T-helper 17 cell (primary cell): ENCODE data around the gene ZNF480. TPM values are rescaled to one million over a fixed set of nuclear protein-coding genes. Genes with fewer than 3 reads are reported as not detected.
"Not testable (repeated sequence)": the region's sequence is repeated elsewhere in the genome, so short reads cannot be mapped to it uniquely, and the experiment has no call there.

Experiments used
- ATAC-seq: fragments of 150-1000 bp; cut with Tn5 transposase; 2 replicates; pipeline ENCODE4 v1.10.0; 2021; ENCODE audit warnings: mild to moderate bottlenecking, moderate library complexity
- DNase-seq, 3 donors: peaks; one replicate each; pipeline versions ENCODE4 v3.0.0 to v3.0.0-alpha.2; 2020 to 2021
- H3K9me3 ChIP-seq: one replicate; pipeline ENCODE4 v1.7.0; 2013; ENCODE audit warnings: low read length, mild to moderate bottlenecking; ENCODE audit not compliant: control insufficient read depth, poor library complexity, severe bottlenecking
- H3K27ac Mint-ChIP-seq: one replicate; pipeline ENCODE4 v1.8.0; 2022; ENCODE audit warnings: mild to moderate bottlenecking, moderate library complexity, mixed read lengths
- H3K27me3 Mint-ChIP-seq: one replicate; pipeline ENCODE4 v1.8.0; 2022; ENCODE audit warnings: mixed read lengths
- H3K36me3 Mint-ChIP-seq: one replicate; pipeline ENCODE4 v1.8.0; 2022; ENCODE audit warnings: low read depth, mixed read lengths
- H3K4me1 Mint-ChIP-seq: one replicate; pipeline ENCODE4 v1.8.0; 2022; ENCODE audit warnings: mild to moderate bottlenecking, mixed read lengths
- H3K4me3 Mint-ChIP-seq: one replicate; pipeline ENCODE4 v1.8.0; 2022; ENCODE audit warnings: mild to moderate bottlenecking, moderate library complexity, mixed read lengths
- total RNA-seq, 4 donors: library from RNA in 2 of 4; stranded (reverse) in 2 of 4; gene quantifications; one replicate each; pipeline ENCODE4 v1.2.3 and lab custom pipeline; 2022 to 2026

The ZNF480 gene
- total RNA-seq (1 to 10 TPM; 6.3 to 8.3 TPM), total RNA-seq (lab: John Stamatoyannopoulos, UW) (24.2 to 49.9 reads per million in 2 donors)

- Mint-ChIP-seq H3K4me3 (peak within 1 kb of the TSS; percentile 94), H3K27ac (peak within 1 kb of the TSS; percentile 92), H3K36me3 (peaks cover 12% of the 10 kb centered on the region), H3K4me1 (peaks cover 7% of the 10 kb centered on the region), H3K27me3 (no peaks in the 10 kb centered on the region)
- peak; percentile 88 for ATAC-seq
- H3K9me3 ChIP-seq, result peaks cover 5% of the 10 kb centered on the region
- DNase-seq, result peak; percentile 78 to 87 (median 78)
These were observed at the start of gene ZNF480 for GRCh38 chr19:52296773-52297600. Gene ZNF480 (plus strand): TSS chr19:52297169. CDS start chr19:52300413, 3,244 bp downstream.

GRCh38 chr19:52248241-52248640 is 48.7 kb upstream of the ZNF480 start:
- ATAC-seq, result peak; percentile 69
- Mint-ChIP-seq H3K4me1 (peaks cover 3% of the 10 kb centered on the region), H3K4me3 (no peak overlapping the region), H3K36me3 (peaks cover 2% of the 10 kb centered on the region), H3K27me3 (peaks cover 7% of the 10 kb centered on the region), H3K27ac (peak overlapping the region; percentile 11)
- peak; percentile 13 to 35 (median 14) for DNase-seq
- no peaks in the 10 kb centered on the region for H3K9me3 ChIP-seq

DNA sequence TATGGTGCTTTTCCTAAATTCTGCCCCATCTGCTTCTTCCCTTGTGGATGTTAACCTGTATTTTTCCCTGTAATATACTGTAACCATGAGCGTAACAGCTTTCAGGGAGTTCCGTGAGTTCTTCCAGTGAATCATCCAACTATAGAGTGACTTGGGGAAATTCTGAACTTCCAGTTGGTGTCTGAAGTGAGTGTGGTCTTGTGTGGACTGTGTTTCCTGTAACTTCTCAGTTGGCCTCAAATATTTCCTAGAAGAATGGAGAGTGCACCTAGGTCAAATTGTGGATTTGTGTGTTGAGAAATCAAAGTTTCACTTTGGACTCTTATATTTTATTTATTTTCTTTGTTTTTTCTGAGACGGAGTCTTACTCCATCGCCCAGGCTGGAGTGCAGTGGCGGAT is 38.5 kb upstream of the ZNF480 start:
- no peaks in the 10 kb centered on the region for H3K4me1 Mint-ChIP-seq
- no peaks in the 10 kb centered on the region for H3K9me3 ChIP-seq
- peaks cover 6% of the 10 kb centered on the region for H3K27me3 Mint-ChIP-seq
- H3K4me3 Mint-ChIP-seq, result no peak overlapping the region
- no peak for DNase-seq
- no peak overlapping the region for H3K27ac Mint-ChIP-seq
- H3K36me3 Mint-ChIP-seq, result peaks cover 3% of the 10 kb centered on the region
- ATAC-seq, result no peak

DNA sequence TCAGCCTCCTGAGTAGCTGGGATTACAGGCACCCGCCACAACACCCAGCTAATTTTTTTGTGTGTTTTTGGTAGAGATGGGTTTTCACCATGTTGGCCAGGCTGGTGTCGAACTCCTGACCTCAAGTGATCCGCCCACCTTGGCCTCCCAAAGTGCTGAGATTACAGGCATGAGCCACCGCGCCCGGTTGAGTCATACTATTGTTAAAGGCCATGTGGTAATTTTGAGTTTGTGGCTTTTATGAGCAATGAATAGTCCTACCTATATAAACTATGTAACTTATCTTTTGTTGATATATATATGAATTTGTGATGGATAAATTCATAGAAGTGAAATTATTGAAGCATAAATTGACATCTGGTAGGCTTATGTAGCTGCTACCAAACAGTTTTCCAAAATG is 31.4 kb upstream of the ZNF480 start:
- H3K4me1 Mint-ChIP-seq, H3K4me3 Mint-ChIP-seq, H3K27ac Mint-ChIP-seq, ATAC-seq, H3K36me3 Mint-ChIP-seq, H3K27me3 Mint-ChIP-seq, H3K9me3 ChIP-seq, DNase-seq: not testable (repeated sequence)

DNA sequence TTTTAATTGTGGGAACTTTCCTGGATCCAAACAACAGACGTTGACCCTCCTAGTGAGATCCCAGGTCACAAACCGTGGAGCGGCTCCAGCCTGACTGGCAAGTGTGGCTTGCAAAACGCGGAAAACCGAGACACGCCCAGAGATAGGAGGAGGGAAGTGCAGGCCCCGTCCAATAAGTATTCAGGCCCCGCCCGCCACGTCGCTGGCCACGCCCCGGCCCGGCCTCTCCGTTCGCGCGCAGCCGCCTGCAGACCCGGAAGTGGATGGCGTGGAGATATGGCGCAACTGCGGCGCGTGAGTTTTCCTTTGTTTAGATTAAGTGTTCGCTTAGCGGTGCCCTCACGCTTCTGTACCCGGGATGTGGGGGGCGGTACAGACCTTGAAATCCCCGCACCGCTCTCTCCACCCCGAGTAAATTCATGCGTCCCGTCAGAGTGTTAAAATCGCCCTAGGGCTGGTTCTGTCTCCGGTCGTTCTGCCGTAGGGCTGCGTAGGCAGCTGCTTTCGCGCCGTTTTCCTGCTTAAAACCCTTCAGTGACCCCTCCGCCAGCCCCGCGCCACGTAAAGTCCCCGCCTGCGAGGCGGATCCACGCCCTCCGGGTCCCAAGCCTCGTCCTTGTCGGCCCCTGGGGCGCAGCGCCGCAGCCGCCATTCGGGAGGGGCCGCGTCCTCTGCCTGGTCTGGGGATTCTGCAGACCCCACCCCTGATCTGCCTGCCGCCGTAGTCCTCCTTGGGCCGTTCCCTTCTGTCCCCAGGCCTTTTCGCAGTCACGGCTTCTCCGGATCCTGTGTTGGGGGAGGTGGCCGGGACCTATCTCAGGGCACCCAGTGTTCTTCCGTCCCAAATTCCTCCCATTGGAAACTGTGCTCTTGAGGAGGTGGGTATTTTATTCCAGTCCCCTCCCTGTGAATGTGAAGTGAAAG is 27.4 kb upstream of the ZNF480 start, which contains the start of gene ZNF766:
ZNF766 (plus strand) TSS at position 250 of the 924 bp plus-strand sequence; CDS start at position 277, 27 bp downstream.
- no peaks in the 10 kb centered on the region for H3K27me3 Mint-ChIP-seq
- ATAC-seq (peak; percentile 99), DNase-seq (peak; percentile 94 to 98 (median 94))
- peaks cover 15% of the 10 kb centered on the region for H3K4me1 Mint-ChIP-seq
- peak within 1 kb of the TSS; percentile 97 for H3K27ac Mint-ChIP-seq
- H3K4me3 Mint-ChIP-seq, result peak within 1 kb of the TSS; percentile 99
- H3K36me3 Mint-ChIP-seq, result peaks cover 13% of the 10 kb centered on the region
- no peaks in the 10 kb centered on the region for H3K9me3 ChIP-seq

DNA sequence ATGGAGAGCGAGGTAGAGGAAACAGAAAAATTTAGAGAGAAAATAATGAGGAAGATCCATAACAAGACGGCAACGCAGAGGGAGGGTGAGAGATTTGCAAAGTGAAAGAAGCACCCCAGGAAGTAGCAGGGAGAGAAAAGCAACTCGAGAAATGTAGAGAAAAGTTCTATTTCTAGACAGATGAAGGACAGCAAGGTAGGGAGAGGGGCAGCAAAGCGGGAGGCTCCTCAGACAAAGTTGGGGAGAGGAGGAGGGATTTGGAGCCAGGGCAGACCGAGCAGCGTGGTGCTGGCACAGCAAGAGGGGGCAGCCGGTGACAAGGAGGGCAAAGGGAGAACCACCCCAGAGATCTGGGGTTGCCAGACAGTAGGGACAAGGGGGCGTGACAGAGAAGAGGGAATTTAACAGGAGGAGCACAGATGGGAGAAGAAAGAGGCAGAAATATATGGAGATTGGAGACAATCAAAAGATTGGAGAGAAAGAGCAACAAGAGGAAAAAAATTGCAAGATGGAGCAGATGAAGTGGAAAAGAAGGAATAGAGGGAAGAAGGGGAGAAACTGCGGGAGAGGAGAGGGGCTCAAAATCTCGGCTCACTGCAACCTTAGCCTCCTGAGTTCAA is 26.6 kb upstream of the ZNF480 start:
- peaks cover 15% of the 10 kb centered on the region for H3K4me1 Mint-ChIP-seq
- DNase-seq, result no peak
- ATAC-seq, result no peak
- peaks cover 13% of the 10 kb centered on the region for H3K36me3 Mint-ChIP-seq
- H3K27me3 Mint-ChIP-seq, result no peaks in the 10 kb centered on the region
- peak overlapping the region; percentile 99 for H3K4me3 Mint-ChIP-seq
- no peaks in the 10 kb centered on the region for H3K9me3 ChIP-seq
- H3K27ac Mint-ChIP-seq, result peak overlapping the region; percentile 97

DNA sequence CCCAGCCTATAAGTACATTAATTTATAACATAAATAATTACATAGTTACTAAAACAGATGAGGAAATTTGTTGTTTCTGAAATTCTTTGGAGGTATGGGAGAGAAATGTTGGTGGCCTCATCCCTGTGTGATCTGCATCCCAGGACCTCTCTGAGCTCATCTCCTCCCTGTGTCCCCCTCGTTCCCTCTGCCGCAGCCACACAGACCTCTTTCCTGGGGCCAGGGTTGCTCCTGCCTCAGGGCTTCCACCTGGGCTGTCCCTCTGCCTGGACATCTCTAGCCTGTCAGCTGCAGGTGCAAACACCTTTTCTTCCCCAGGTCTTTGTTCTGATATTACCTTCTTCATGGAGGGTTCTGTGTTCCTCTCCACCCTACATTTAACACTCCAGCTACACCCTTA is 23.7 kb upstream of the ZNF480 start:
- no peak overlapping the region for H3K4me3 Mint-ChIP-seq
- DNase-seq (no peak), ATAC-seq (no peak)
- peaks cover 3% of the 10 kb centered on the region for H3K9me3 ChIP-seq
- no peaks in the 10 kb centered on the region for H3K27me3 Mint-ChIP-seq
- peaks cover 13% of the 10 kb centered on the region for H3K36me3 Mint-ChIP-seq
- H3K4me1 Mint-ChIP-seq, result peaks cover 20% of the 10 kb centered on the region
- H3K27ac Mint-ChIP-seq, result no peak overlapping the region

- no peak for DNase-seq
- ATAC-seq, result no peak
- peaks cover 13% of the 10 kb centered on the region for H3K36me3 Mint-ChIP-seq
- H3K4me3 Mint-ChIP-seq, result no peak overlapping the region
- peaks cover 20% of the 10 kb centered on the region for H3K4me1 Mint-ChIP-seq
- H3K27ac Mint-ChIP-seq, result no peak overlapping the region
- H3K9me3 ChIP-seq, result peaks cover 3% of the 10 kb centered on the region
- no peaks in the 10 kb centered on the region for H3K27me3 Mint-ChIP-seq
These were observed 22.8 kb upstream of the ZNF480 start for GRCh38 chr19:52274191-52274590.

- no peaks in the 10 kb centered on the region for H3K27me3 Mint-ChIP-seq
- H3K36me3 Mint-ChIP-seq, result peaks cover 4% of the 10 kb centered on the region
- no peak overlapping the region for H3K4me3 Mint-ChIP-seq
- no peak overlapping the region for H3K27ac Mint-ChIP-seq
- ATAC-seq (no peak), DNase-seq (no peak)
- H3K9me3 ChIP-seq, result peaks cover 3% of the 10 kb centered on the region
- peaks cover 11% of the 10 kb centered on the region for H3K4me1 Mint-ChIP-seq
These were observed 21.0 kb upstream of the ZNF480 start for GRCh38 chr19:52275988-52276387.

- Mint-ChIP-seq H3K4me1 (peaks cover 8% of the 10 kb centered on the region), H3K27ac (no peak overlapping the region), H3K4me3 (no peak overlapping the region), H3K27me3 (no peaks in the 10 kb centered on the region), H3K36me3 (peaks cover 3% of the 10 kb centered on the region)
- peaks cover 3% of the 10 kb centered on the region for H3K9me3 ChIP-seq
- ATAC-seq, result no peak
- no peak for DNase-seq
These were observed 19.5 kb upstream of the ZNF480 start for GRCh38 chr19:52277471-52277870.

GRCh38 chr19:52286256-52286655 is 10.7 kb upstream of the ZNF480 start:
- ATAC-seq (no peak), DNase-seq (no peak)
- Mint-ChIP-seq H3K27me3 (no peaks in the 10 kb centered on the region), H3K4me3 (no peak overlapping the region), H3K36me3 (peaks cover 28% of the 10 kb centered on the region), H3K4me1 (no peaks in the 10 kb centered on the region), H3K27ac (no peak overlapping the region)
- peaks cover 9% of the 10 kb centered on the region for H3K9me3 ChIP-seq

DNA sequence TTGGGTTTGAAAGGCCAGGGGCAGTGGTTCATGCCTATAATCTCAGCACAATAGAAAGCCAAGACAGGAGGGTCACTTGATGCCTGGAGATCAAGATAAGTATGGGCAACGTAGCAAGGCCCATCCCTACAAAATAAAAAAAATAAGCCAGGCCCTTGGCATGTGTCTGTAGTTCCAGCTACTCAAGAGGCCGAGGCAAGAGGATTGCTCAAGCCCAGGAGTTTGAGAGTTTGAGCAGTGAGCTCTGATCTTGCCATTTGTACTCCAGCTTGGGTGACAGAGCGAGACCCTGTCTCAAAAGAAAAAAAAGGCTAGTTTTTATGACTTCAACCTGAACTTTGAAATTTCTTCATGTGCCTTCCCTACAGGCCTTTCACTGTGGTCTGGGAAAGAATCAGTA is 5.2 kb upstream of the ZNF480 start:
- H3K4me1 Mint-ChIP-seq, result no peaks in the 10 kb centered on the region
- no peak for DNase-seq
- no peak for ATAC-seq
- H3K27ac Mint-ChIP-seq, result no peak overlapping the region
- H3K4me3 Mint-ChIP-seq, result no peak overlapping the region
- H3K36me3 Mint-ChIP-seq, result peaks cover 12% of the 10 kb centered on the region
- peaks cover 9% of the 10 kb centered on the region for H3K9me3 ChIP-seq
- no peaks in the 10 kb centered on the region for H3K27me3 Mint-ChIP-seq

DNA sequence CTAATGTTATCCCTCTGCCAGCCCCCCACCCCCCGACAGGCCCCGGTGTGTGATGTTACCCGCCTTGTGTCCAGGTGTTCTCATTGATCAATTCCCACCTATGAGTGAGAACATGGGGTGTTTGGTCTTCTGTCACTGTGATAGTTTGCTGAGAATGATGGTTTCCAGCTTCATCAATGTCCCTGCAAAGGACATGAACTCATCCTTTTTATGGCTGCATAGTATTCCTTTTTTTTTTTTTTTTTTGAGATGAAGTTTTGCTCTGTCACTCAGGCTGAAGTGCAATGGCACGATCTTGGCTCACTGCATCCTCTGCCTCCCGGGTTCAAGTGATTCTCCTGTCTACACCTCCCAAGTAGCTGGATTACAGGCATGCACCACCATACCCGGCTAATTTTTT is 4.0 kb upstream of the ZNF480 start:
- not testable (repeated sequence) for ATAC-seq, H3K4me3 Mint-ChIP-seq

More for the DNA sequence above, 4.0 kb upstream of the ZNF480 start:
- not testable (repeated sequence) for H3K4me1 Mint-ChIP-seq, H3K9me3 ChIP-seq, H3K27me3 Mint-ChIP-seq, H3K27ac Mint-ChIP-seq, DNase-seq
- H3K36me3 Mint-ChIP-seq, result peaks cover 11% of the 10 kb centered on the region
